Prostate gland (tissue), 2 donors: Measurements from ENCODE around the gene IPO5. TPM values are rescaled to one million over a fixed set of nuclear protein-coding genes. Genes with fewer than 3 reads are reported as not detected.

Experiments used
- DNase-seq: peaks from one replicate; pipeline ENCODE4 v3.0.0-alpha.2; 2019; ENCODE audit warnings: low spot score
- H3K27ac ChIP-seq, 2 donors: fragments of 200-600 bp; sonication (generic); 2 replicates each; pipeline ENCODE4 v1.5.1; 2017 to 2019
- H3K27me3 ChIP-seq: fragments of 200-600 bp; sonication (generic); replicated peaks from 2 replicates; pipeline ENCODE4 v1.5.1; 2019; ENCODE audit not compliant: insufficient read depth
- H3K36me3 ChIP-seq, 2 donors: fragments of 200-600 bp; sonication (generic); 1 replicate in 1 of 2; 2 replicates in 1 of 2; pipeline versions ENCODE4 v1.5.1 to v1.8.1; 2017 to 2019
- H3K4me1 ChIP-seq: fragments of 200-600 bp; sonication (generic); replicated peaks from 2 replicates; pipeline ENCODE4 v1.5.1; 2019
- H3K4me3 ChIP-seq, 2 donors: fragments of 200-600 bp; sonication (generic); 2 replicates each; pipeline ENCODE4 v1.5.1; 2017 to 2019
- H3K9me3 ChIP-seq: fragments of 200-600 bp; sonication (generic); 2 replicates; pipeline ENCODE4 v1.5.1; 2017
- POLR2A ChIP-seq: fragments of 450-650 bp; IDR thresholded peaks from one replicate; pipeline ENCODE4 v1.6.1; 2016; ENCODE audit warnings: antibody characterized with exemption, mild to moderate bottlenecking
- POLR2AphosphoS5 ChIP-seq: sonication (generic); formaldehyde crosslinking; IDR thresholded peaks from one replicate; pipeline ENCODE4 v1.6.1; 2017; ENCODE audit warnings: antibody characterized with exemption
- WGBS: methylation state at CpG from one replicate; pipeline ENCODE4 v1.1.5; 2018; 5-methylcytosine and 5-hydroxymethylcytosine counted together
- intact Hi-C: fragments of 100-400 bp; cut with DNase I; formaldehyde crosslinking; loops from one replicate; pipeline ENCODE4 v1.14.2; 2022
- total RNA-seq, 2 donors: library from RNA; depleted of rRNA; stranded (reverse); fragments of >200 nt; gene quantifications; one replicate each; pipeline ENCODE4 v1.1.0, GENCODE V29; 2016
- TF ChIP-seq, protein P1 (sequence below), 4 experiments: fragments of 200-600 bp in 2 of 4; fragments of 450-650 bp in 2 of 4; sonication (generic) in 2 of 4; IDR thresholded peaks; 1 replicate in 3 of 4; 2 replicates in 1 of 4; pipeline ENCODE4 v1.5.1; 2016 to 2019; ENCODE audit warnings: antibody characterized with exemption in 4 of 4, mild to moderate bottlenecking in 2 of 4, moderate library complexity in 2 of 4

IPO5 gene
- total RNA-seq, 2 donors from 2014 or later, result 59.4 to 117 TPM

DNA sequence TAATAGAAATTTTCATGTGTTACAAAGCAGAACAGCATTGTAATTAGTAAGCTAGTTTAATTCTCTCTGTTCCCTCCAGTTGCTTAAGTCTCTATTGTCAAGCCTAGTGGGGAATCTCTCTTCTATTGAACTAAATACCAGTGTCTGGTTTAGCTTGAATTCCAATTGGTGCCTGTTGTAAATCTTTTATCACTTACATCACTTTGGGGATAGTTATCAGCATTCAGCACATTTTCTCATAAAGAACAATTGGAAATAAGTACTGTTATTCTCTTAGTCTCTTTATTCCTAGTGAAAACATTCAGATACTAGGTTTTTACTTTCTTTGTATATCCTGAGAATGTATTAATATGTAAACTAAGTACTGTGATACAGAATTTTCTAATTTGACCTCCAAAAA, 25.2 kb downstream of the IPO5 start:
- Histone ChIP-seq H3K27me3 (no peaks in the 10 kb centered on the region), H3K36me3 (no peaks in the 10 kb centered on the region), H3K4me3 (no peak overlapping the region), H3K9me3 (no peaks in the 10 kb centered on the region), H3K4me1 (no peaks in the 10 kb centered on the region), H3K27ac (no peak overlapping the region)
- TF ChIP-seq POLR2AphosphoS5, result no peak
- DNase-seq, result no peak
- intact Hi-C loops, result loop anchor here (5.0 kb wide), 1 partner anchor 164 kb away; the partner anchor contains the start of gene FARP1

DNA sequence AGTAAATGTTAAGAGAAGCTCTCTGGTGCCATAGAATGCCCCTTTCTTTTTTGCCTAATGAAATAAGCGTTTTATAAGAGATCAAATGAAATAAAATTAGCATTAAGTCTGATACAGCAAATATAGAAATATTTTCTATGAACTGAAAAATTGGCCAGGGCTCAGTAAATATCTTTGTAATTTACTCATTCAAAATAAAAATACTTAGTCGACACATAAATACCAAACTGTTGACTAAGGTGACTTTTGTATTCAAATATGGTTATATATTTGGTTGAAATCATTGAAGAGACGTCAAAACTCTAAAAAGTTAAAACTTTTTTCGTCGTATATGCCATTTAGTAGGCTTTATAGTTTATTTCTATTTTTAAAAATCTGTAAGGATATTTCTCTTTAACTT, 25.6 kb downstream of the IPO5 start:
- TF ChIP-seq POLR2A (no peak), POLR2AphosphoS5 (no peak)
- TF ChIP-seq, protein P1, sequence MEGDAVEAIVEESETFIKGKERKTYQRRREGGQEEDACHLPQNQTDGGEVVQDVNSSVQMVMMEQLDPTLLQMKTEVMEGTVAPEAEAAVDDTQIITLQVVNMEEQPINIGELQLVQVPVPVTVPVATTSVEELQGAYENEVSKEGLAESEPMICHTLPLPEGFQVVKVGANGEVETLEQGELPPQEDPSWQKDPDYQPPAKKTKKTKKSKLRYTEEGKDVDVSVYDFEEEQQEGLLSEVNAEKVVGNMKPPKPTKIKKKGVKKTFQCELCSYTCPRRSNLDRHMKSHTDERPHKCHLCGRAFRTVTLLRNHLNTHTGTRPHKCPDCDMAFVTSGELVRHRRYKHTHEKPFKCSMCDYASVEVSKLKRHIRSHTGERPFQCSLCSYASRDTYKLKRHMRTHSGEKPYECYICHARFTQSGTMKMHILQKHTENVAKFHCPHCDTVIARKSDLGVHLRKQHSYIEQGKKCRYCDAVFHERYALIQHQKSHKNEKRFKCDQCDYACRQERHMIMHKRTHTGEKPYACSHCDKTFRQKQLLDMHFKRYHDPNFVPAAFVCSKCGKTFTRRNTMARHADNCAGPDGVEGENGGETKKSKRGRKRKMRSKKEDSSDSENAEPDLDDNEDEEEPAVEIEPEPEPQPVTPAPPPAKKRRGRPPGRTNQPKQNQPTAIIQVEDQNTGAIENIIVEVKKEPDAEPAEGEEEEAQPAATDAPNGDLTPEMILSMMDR (IDR thresholded peaks at IDR 0.05), result no peak
- Histone ChIP-seq H3K9me3 (no peaks in the 10 kb centered on the region), H3K27me3 (no peaks in the 10 kb centered on the region), H3K36me3 (no peaks in the 10 kb centered on the region), H3K4me1 (no peaks in the 10 kb centered on the region), H3K4me3 (no peak overlapping the region), H3K27ac (no peak overlapping the region)
- 72% methylated on average over 5 of the region's 5 CpGs for WGBS
- DNase-seq, result no peak
- intact Hi-C loops, result loop anchor here (5.0 kb wide), 1 partner anchor 163 kb away; the partner anchor contains the start of gene FARP1

DNA sequence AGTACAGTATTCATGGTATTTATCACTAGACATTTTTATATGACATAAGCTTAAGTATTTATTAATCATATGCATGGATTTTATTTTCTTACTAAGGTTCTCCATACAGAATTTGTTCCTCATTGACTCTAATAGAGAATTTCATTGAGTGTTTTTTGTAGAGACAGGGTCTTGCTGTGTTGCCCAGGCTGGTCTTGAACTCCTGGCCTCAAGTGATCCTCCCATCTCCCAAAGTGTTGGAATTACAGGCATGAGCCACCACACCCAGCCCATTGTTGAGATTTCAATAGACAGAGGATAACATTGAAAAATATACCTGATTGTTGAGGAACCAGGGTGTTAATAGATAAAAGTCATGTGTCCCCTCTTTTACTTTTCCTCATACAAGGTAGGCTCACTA, 26.1 kb downstream of the IPO5 start:
- intact Hi-C loops, result loop anchor here (5.0 kb wide), 1 partner anchor 163 kb away; the partner anchor contains the start of gene FARP1
- Histone ChIP-seq H3K27me3 (no peaks in the 10 kb centered on the region), H3K9me3 (no peaks in the 10 kb centered on the region), H3K36me3 (no peaks in the 10 kb centered on the region), H3K4me3 (no peak overlapping the region), H3K27ac (no peak overlapping the region), H3K4me1 (no peaks in the 10 kb centered on the region)
- no peak for TF ChIP-seq POLR2AphosphoS5
- TF ChIP-seq, protein P1 (IDR thresholded peaks at IDR 0.05), result no peak
- no peak for DNase-seq

DNA sequence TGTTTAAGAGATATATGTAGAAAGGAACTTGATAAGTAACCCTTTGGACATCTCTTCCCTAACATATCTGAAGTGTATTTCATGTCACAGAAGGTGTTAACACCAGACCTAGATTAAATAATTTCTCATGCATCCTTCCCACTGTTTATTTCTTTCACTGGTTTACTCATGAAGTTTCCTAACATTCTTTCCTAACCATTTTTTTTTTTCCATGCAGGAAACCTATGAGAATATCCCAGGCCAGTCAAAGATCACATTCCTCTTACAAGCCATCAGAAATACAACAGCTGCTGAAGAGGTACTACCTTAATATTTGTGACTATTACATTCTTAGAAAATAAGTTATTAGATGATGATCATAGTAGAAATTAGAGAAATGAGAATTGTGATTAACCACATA, 28.8 kb downstream of the IPO5 start:
- Histone ChIP-seq H3K4me3 (no peak overlapping the region), H3K9me3 (no peaks in the 10 kb centered on the region), H3K27ac (no peak overlapping the region), H3K4me1 (no peaks in the 10 kb centered on the region), H3K36me3 (peaks cover 0 to 8% of the 10 kb centered on the region in 2 donors), H3K27me3 (no peaks in the 10 kb centered on the region)
- TF ChIP-seq POLR2AphosphoS5 (no peak), POLR2A (no peak)
- TF ChIP-seq, protein P1 (IDR thresholded peaks at IDR 0.05), result no peak
- DNase-seq, result no peak
- intact Hi-C loops, result no loop called here

DNA sequence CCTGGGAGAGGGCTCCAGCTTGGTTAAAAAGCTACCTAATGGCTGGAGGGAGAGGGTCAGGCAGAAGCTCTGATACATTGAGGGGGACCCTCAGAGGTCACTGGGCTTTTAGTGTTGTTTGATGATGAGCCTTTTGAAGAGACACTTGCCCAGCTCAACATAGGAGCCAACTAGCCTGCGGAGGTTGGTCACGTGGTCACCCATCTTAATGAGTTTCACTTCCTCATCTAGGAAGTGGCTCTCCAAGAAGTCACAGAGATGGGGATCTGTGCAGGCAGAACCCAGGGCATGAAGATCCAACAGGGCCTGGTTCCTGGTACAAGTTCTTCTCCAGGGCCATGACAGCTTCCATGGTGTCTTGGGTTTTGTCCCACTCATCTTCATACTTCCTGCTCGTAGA, 33.4 kb downstream of the IPO5 start:
- H3K27me3 ChIP-seq, result no peaks in the 10 kb centered on the region
- TF ChIP-seq, protein P1 (IDR thresholded peaks at IDR 0.05), result no peak
- TF ChIP-seq POLR2AphosphoS5 (no peak), POLR2A (no peak)
- intact Hi-C loops, result no loop called here
- no peak for DNase-seq
- no peak overlapping the region for H3K27ac ChIP-seq
- 86% methylated on average over 3 of the region's 3 CpGs for WGBS
- no peaks in the 10 kb centered on the region for H3K4me1 ChIP-seq
- no peaks in the 10 kb centered on the region for H3K9me3 ChIP-seq
- H3K4me3 ChIP-seq, result no peak overlapping the region
- peaks cover 0 to 8% of the 10 kb centered on the region in 2 donors for H3K36me3 ChIP-seq
